ENCODE data around the gene DISP2.
A peak's percentile ranks its signal among the peaks of the same experiment; 100 is the strongest.

The DISP2 gene

DNA sequence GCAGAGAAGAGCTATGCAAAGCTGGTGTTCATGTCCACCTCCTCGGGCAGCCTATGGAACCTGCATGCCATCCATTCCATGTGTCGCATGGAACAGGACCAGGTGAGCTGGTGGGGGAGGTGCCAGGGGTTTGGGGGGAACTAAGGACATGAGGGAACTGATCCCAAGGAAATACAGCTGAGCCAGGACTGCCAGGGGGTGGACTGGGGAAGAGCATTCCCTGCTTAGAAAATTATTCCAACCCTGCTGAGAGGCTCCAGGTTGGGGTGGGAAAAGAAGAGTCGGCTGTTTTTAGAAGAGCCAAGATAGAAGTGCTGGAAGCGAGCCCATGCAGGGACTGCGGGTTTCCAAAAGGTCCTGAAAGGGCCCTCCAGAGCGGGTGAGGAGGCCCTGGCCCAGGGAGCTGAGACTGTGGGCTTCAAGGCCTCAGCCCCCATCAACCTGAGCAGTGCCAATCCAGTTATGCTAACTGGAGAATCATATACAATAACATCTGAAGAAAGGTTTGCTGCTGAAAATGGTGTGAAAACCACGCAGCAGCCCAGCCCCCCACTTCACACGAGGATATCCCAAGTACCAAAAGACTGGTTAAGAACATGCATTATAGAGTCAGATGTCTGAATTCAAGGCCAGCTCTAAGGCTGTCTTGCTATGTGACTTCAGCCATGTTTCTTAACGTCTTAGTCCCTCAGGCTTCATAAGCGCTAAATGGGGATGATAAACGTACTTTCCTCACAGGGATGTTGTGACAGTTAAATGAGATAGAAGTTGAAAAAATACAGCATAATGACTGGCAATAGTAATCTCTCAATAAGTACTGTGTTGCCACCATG is 7.8 kb downstream of the DISP2 start:
- no peak for DNase-seq

DNA sequence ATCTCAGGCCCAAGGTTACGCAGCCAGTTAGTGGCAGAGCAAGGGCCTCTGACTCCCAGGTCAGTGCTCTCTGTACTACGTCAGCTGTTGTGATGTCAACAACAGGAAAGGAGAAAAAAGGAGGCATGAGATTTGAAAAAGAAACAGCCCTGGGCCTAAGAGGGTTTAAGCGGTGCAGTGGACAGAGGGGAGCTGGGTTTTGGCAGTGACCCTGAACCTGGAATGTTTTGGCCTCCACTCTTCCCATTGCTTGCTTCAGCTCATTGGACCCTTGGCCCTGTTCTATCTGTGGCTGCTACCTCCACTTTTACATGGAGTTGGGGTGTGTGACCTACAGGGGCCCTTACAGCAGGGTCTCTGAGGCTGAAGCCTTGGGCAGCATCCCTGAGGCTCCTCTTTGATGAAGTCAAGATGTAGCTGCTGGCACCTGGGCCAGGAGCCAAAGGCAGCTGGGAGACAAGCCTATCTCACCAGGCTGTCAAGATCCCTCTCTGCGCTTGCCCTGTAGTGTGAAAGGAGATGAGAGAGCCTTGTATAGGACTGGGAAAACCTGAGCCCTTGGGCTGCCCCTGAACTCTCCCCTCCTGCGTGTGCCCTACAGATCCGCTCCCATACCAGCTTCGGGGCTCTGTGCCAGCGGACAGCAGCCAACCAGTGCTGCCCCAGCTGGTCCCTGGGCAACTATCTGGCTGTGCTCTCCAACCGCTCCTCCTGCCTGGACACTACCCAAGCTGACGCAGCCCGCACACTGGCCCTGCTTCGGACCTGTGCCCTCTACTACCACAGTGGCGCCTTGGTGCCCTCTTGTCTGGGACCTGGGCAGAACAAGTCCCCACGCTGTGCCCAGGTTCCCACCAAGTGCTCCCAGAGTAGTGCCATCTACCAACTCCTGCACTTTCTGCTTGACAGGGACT is 8.7 kb downstream of the DISP2 start:
- DNase-seq: no peak

DNA sequence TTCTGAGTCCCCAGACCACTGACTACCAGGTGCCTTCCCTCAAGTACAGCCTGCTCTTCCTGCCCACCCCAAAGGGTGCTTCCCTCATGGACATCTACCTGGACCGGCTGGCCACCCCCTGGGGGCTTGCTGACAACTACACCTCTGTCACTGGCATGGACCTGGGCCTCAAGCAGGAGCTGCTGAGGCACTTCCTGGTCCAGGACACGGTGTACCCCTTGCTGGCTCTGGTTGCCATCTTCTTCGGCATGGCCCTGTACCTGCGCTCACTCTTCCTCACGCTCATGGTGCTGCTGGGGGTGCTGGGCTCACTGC is 9.3 kb downstream of the DISP2 start:
- DNase-seq: no peak

DNA sequence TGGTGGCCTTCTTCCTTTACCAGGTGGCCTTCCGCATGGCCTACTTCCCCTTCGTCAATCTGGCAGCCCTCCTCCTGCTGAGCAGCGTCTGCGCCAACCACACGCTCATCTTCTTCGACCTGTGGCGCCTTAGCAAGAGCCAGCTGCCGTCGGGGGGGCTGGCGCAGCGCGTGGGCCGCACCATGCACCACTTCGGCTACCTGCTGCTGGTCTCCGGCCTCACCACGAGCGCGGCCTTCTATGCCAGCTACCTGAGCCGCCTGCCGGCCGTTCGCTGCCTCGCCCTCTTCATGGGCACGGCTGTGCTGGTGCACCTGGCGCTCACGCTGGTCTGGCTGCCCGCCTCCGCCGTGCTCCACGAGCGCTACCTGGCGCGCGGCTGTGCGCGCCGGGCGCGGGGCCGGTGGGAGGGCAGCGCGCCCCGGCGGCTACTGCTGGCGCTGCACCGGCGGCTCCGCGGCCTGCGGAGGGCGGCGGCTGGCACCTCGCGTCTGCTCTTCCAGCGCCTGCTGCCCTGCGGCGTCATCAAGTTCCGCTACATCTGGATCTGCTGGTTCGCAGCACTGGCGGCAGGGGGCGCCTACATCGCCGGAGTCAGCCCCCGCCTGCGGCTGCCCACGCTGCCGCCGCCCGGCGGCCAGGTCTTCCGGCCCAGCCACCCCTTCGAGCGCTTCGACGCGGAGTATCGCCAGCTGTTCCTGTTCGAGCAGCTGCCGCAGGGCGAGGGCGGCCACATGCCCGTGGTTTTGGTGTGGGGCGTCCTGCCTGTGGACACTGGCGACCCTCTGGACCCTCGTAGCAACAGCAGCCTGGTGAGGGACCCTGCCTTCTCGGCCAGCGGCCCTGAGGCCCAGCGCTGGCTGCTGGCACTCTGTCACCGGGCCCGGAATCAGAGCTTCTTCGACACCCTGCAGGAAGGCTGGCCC is 9.9 kb downstream of the DISP2 start:
- DNase-seq: peak; percentile 93

DNA sequence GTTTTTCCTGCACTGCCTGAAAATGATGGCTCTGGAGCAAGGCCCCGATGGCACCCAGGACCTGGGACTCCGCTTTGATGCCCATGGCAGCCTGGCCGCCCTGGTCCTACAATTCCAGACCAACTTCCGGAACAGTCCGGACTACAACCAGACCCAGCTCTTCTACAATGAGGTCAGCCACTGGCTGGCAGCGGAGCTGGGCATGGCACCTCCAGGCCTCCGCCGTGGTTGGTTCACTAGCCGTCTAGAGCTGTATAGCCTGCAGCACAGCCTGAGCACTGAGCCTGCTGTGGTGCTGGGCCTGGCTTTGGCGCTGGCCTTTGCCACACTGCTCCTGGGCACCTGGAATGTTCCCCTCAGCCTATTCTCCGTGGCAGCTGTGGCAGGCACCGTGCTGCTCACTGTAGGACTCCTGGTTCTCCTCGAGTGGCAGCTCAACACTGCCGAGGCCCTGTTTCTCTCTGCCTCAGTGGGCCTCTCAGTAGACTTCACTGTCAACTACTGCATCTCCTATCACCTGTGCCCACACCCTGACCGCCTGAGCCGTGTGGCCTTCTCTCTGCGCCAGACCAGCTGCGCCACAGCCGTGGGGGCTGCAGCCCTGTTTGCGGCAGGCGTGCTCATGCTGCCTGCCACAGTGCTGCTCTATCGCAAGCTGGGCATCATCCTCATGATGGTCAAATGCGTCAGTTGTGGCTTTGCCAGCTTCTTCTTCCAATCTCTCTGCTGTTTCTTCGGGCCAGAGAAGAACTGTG is 10.9 kb downstream of the DISP2 start:
- no peak for DNase-seq

DNA sequence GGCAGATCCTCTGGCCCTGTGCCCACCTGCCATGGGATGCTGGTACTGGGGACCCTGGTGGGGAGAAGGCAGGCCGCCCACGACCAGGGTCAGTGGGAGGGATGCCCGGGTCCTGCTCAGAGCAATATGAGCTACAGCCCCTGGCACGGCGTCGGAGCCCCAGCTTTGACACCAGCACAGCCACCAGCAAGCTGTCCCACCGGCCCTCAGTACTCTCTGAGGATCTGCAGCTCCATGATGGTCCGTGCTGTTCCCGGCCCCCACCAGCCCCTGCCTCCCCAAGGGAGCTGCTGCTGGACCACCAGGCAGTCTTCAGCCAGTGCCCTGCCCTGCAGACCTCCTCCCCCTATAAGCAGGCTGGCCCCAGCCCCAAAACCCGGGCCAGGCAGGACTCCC is 11.5 kb downstream of the DISP2 start:
- DNase-seq: no peak

DNA sequence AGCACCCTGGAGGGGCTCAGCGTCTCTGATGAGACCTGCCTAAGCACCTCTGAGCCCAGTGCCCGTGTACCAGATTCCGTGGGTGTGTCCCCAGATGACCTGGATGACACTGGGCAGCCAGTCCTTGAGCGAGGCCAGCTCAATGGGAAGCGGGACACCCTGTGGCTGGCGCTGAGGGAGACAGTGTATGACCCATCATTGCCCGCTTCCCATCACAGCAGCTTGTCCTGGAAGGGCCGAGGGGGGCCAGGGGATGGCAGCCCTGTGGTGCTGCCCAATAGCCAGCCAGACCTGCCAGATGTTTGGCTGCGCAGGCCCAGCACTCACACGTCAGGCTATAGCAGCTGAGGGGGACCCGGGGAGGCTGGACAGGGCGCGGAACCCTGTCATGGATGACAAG is 12.0 kb downstream of the DISP2 start:
- no peak for DNase-seq

DNA sequence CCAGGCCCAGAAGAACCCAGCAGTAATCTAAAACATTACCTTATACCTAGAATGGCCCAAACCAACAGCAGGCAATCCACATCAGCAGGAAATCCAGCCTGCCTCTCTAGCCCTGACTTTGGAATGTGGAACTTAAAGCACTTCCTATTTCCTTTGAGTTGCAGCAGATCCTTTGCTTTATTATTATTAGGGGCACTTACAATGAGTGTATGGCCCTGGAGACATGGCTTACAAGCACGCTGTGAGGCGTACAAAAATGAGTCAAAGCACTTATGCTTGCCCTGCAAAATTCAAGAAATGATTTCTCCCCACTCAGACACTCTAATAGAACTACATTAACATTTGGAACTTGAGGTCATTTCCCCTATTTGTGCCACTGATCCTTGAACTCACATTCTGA is 15.0 kb downstream of the DISP2 start:
- DNase-seq: no peak

DNA sequence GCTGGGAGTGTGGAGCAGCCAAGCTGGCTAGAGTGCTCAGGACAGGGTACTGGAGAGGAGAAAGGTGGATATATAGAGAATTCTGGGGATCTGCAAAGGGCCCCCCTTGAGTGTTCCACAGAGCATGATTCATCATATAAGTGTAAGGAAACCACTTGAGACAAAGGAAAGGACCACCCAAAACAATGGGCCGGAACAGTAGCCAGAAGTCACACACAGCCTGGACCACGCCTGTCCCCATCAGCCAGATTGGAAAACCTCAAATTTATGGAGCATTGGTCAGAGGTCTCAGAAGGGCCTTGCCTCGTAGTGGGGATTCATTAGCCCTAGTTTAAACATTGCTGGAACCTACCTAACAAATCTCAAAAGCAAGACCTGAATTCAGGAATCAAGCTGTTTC is 19.6 kb downstream of the DISP2 start:
- no peak for DNase-seq

DNA sequence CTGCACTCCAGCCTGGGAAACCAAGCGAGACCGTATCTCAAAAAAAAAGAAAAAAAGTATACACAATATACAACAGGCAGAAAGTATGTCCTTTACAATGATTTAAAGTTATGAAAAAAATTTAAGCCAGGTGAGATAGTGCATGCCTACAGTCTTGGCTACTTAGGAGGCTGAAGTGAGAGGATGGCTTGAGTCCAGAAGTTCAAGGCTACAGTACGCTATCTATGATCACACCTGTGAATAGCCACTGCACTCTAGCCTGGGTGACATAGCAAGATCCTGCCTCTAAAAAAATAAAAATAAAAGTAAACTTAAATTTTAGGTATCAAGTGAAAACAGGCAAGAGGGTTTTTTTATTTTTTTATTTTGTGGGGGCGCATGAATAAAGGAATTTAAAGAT is 21.4 kb downstream of the DISP2 start:
- no peak for DNase-seq

DNA sequence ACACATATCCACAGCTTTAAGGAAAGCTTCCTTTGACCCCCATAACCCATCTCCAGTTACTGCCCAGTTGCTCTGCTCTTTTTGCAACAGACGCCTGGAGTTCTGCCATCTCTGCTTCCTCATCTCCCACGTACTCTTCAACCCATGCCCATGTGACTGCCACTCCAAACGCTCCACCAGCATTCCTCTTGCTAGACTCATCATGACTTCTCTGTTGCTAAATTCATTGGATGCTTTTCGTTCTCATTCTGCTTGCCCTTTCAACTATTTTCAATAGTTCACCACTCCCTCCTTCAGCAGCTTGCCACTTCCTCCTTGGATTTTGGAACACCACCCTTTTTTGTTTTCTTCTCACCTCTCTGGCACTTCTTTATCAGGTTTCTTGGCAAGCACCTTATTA is 21.8 kb downstream of the DISP2 start:
- no peak for DNase-seq

DNA sequence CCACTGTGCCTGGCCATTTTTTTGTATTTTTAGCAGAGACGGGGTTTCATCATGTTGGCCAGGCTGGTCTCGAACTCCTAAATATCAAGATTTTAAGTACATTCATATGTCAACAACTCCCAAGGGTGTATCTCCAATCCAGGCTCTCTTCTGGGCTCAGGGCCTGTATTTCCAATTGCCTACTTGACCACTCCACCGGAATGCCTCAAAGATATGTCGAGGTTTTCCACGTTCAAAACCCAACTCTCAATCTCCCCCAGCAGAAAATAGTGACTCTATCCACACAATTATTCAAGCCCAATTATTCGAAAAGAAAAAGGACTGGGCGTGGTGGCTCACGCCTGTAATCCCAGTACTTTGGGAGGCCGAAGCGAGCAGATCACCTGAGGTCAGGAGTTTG is 22.6 kb downstream of the DISP2 start:
- DNase-seq: no peak

DNA sequence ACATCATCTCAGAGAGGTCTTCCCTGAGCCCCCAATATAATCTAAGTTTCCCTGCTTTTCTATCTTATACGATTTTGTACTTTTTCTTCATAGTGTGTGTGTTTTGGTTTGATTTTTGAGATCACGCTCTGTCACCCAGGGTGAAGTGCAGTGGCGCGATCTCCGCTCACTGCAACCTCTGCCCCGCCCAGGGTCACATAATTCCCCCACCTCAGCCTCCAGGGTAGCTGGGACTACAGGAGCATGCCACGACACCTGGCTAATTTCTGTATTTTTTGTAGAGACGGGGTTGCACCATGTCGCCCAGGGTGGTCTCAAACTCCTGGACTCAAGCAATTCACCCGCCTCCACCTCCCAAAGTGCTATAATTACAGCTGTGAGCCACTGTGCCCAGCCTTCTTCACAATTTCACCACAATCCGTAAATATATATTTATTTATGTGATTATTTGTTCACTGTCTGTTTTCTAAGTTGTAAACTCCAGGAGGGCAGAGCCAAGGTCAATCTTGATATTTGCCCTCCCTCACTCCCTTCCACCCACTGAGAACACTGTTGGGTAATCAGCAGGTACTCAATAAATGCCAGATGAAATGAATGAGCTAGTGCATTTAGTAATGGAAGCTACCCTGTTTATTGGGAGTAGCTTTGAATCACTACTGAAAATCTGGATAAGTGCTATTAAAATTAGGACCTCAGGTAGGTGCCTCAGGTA is 24.0 kb downstream of the DISP2 start:
- DNase-seq: no peak

DNA sequence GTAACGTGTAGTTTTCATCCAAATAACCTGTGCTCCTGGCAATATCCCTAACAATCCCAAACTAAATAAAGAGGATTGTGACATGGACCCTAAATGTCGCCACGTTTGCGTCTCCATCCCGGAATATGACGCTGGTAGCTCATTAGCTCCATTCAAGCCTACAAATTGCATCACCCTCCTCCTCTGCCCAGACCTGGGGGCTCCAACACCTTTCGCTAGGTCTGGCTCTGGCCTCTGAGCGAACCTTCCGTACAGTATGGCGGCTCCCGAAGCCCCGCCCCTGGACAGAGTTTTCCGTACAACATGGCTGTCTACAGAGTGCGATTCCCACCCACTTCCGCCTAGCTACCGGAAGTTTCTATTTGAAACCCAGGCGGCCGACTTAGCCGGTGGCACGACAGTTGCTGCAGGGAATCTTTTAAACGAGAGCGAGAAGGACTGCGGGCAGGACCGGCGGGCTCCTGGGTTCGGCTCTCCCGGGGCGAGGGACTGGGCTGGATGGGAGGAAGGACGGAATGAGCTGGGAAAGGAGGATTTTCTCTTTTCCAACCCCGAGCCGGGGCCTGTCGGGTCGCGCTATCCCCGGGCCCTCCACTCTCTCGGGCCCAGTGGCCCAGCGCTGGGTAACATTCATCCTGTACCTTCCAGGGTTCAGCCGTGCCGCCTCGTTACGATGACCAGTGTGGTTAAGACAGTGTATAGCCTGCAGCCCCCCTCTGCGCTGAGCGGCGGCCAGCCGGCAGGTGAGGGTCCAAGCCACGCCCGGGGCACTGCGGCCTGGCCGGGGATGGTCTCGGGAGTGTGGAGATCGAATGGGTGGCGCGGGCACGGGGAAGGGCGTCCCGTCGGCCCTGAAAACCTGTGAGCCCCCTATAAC is 24.8 kb downstream of the DISP2 start, which contains the start of gene KNSTRN:
TSS of gene KNSTRN (plus strand) at position 142 of the 877 bp plus-strand sequence. CDS start at position 257, 115 bp downstream.
- peak; percentile 96 for DNase-seq

DNA sequence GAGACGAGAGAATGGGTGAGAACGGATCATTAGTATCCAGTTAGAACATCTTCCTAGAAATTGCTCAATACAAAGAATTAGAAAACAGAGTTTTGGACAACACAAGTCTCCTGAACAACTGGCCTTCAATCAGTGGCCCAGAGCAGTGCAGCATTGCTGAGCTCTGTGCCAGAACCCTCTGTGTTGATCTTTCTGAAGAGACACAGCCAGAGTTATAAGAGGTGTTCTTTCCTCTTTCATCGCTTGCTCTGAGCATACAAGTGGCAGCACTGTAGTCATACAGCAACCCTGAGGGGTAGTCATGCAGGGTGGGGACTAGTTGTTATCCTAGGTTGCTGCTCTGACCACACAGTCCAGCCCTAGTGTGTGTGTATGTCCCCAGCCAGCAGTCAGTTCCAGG is 28.5 kb downstream of the DISP2 start:
- no peak for DNase-seq

DNA sequence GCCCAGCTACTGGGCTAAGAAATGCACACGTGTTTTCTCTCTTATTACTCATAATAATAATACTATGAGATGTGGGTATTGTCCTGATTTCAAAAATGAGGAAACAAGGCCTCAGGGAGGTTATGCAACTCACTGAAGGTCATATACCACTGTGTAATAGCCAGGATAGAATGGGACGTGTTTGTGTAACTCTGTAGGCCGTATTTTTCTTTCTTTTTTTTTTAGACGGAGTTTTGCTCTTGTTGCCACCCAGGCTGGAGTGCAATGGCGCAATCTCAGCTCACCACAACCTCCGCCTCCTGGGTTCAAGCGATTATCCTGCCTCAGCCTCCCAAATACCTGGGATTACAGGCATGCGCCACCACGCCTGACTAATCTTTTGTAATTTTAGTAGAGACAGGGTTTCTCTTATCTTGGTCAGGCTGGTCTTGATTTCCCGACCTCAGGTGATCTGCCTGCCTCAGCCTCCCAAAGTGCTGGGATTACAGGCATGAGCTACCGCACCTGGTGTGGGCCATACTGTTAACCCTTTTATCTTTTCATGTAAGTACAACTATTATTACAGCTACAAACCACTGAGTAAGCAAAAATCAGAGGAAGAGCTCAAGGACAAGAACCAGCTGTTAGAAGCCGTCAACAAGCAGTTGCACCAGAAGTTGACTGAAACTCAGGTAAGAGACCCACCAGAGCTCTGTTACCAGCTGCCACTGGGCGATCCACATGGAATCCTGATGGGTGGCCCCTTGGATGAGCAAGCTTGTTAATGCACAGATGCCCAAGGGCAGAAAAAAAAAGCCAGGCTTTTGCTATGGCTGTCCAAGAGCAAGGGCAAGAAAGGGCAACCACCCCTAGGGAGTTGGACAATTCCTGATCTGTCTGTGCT is 31.2 kb downstream of the DISP2 start:
- DNase-seq: no peak

DNA sequence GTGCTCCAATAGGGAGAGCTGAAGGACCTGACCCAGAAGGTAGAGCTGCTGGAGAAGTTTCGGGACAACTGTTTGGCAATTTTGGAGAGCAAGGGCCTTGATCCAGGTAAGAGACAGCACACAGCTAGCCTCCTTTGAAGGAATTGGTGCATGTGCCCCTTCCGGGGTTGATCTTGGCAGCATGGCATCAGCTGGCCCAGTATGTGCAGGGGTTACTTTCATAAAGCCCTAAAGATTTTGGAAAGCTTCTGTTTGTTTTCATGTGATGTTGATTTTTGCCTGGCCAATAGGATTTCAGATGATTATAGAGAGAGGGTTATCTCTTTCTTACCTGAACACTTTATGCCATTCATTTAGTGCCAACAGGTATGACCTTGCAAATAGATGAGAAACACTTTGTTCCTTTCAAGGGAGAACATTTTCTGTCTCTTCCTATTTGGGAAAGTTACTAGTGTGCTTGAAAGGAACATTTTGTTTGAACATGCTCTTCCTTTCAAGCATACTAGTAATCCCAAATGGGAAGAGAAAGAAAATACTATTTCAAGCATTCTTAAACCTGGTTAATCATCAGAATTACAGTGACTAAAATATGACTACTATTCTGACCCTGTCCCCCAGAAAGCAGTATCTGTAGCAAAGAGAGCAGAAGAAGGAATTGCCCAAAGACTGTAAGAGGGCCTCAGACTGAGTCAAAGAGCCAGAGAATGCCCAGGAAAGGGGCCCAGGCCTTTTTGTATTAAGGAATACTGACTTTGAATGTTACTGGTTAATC is 32.0 kb downstream of the DISP2 start:
- DNase-seq: no peak

All from activated CD4-positive, alpha-beta T cell treated with anti-CD3 and anti-CD28 coated beads, Interleukin-2, amount 50 U/mL, for 16 hours (primary cell).